HG02973 (cell line): ENCODE measurements around the gene TAF1D.
"Not testable (repeated sequence)": the region's sequence is repeated elsewhere in the genome, so short reads cannot be mapped to it uniquely, and the experiment has no call there.

Experiments used
- ATAC-seq: cut with Tn5 transposase; IDR thresholded peaks from one replicate; pipeline ENCODE4 v1.9.1; 2021; ENCODE audit warnings: moderate library complexity; ENCODE audit not compliant: unreplicated experiment

The TAF1D gene, protein sequence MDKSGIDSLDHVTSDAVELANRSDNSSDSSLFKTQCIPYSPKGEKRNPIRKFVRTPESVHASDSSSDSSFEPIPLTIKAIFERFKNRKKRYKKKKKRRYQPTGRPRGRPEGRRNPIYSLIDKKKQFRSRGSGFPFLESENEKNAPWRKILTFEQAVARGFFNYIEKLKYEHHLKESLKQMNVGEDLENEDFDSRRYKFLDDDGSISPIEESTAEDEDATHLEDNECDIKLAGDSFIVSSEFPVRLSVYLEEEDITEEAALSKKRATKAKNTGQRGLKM

GRCh38 chr11:93741094-93741881, at the start of gene TAF1D, which contains the start of gene C11orf54:
Gene TAF1D, minus strand, starts transcription at chr11:93741495. Its CDS starts 2,191 bp downstream, at chr11:93739304.
Gene C11orf54, plus strand, starts transcription at chr11:93741672. Its CDS starts 5,722 bp downstream, at chr11:93747394.
- ATAC-seq, result peak; percentile 84

DNA sequence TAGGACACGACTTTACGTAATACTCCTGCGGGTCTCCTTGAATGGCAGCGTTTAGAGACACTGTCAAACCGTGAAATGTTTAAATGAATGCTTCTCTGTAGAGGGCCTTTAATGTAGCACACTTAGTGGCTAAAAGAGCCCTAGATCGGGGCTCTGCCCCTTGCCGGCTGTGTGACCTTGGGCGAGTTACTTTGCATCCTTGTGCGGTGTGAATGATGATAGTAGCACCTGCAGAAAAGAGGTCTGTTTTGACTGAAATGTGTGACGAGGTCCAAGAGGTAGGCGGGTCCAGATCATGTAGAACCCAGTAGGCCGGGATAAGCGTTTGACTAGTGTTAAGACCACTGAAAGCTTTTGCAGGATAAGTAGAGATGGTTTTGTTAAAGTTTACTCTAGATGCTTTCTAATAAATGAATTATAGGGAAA, 43.7 kb upstream of the TAF1D start:
- peak; percentile 36 for ATAC-seq

GRCh38 chr11:93784145-93784934, 43.0 kb upstream of the TAF1D start, which contains the start of gene MED17:
Gene MED17, plus strand, starts transcription at chr11:93784282. Its CDS starts 232 bp downstream, at chr11:93784514.
- peak; percentile 97 for ATAC-seq

DNA sequence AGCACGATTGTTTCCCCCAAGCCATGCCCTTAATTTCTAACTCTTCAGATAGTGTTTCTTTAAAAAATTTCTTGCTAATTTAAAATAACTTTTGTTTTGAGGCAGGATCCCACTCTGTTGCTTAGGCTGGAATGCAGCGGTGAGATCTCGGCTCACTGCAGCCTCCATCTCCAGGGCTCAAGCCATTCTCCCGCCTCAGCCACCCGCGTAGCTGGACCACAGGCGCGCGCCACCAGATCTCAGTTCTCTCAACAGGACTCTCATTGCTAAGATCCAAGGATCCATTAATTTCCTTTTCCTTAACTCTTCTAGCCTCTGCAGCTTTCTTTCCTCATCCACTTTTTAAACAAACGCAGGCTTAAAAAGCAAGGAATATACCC, 42.5 kb upstream of the TAF1D start:
- peak; percentile 32 for ATAC-seq

GRCh38 chr11:93783362-93783761, 42.1 kb upstream of the TAF1D start:
- no peak for ATAC-seq

DNA sequence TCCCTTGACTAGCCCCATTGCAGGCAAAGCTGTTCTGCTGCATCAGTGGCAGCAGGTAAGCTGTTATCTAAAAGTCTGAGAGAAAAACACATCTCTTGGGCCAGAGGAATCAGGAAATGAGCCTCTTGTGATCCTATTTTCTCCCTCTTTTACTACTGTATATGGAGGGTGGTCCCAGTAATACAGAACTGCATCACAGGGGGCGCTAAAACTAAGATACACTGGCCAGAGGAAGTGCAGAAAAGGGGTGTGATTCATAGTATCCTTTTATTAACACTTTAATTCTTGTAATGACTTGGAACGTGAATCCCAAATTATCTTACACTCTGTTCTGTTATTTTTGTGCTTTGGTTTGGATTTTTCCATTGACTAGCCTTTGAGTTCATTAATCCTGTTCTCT, 34.0 kb upstream of the TAF1D start:
- no peak for ATAC-seq

DNA sequence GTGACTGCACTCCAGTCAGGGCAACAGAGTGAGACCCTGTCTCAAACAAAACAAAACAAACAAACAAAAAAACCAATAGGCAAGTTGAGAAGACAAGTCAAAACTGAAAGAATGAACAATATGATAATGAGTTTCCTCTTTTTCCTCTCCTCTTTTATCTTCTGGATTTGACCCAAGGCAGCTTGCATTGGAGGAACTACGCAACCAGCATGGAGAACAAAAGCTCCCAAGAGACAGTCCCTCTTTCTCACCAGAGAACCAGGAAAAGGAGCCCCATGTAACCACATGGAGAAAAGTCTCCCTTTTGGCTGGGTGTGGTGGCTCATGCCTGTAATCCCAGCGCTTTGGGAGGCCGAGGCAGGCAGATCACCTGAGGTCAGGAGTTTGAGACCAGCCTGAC, 33.3 kb upstream of the TAF1D start:
- ATAC-seq, result not testable (repeated sequence)

GRCh38 chr11:93773601-93774200, 32.4 kb upstream of the TAF1D start:
- ATAC-seq, result no peak

GRCh38 chr11:93773045-93773477, 31.8 kb upstream of the TAF1D start:
- no peak for ATAC-seq

- ATAC-seq, result no peak
These were observed 30.8 kb upstream of the TAF1D start for GRCh38 chr11:93772123-93772522.

GRCh38 chr11:93770160-93770559, 28.9 kb upstream of the TAF1D start:
- no peak for ATAC-seq

GRCh38 chr11:93767018-93767417, 25.7 kb upstream of the TAF1D start:
- ATAC-seq, result no peak

DNA sequence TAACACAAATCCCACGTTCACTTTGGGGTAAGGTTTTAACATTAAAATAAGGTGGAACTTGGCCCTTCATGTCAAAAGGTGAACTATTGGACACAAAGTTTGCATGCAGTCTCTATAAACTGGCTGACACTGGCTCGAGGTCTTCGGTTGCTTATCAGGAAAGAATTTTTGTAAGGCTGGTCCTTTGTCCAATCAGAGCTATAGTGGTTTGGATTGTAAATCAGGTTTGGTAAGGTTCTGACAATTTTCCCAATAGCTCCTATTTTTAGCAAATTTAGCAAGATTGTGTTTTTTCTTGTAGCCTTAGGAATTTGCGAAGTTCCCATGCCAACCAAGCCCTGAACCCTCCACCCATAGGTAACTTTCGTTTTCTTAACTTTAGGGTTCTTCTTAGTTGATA, 25.2 kb upstream of the TAF1D start:
- no peak for ATAC-seq

DNA sequence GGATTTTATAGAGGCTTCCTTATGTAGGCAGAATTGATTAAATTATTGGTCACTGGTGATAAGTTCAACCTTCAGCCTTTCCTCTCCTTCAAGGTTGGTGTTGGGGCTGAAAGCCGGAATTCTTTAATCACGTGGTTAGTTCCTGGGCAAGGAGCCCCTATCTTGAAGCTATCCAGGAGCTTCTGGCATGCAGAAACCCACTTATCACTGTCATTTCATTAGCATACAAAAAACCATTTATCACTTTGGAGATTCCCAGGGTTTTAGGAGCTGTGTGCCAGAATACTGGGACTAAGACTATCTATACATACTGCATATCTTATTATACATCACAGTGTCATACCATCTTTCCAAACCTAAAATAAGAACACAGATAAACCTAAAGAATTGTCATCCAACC, 24.3 kb upstream of the TAF1D start:
- ATAC-seq, result no peak

DNA sequence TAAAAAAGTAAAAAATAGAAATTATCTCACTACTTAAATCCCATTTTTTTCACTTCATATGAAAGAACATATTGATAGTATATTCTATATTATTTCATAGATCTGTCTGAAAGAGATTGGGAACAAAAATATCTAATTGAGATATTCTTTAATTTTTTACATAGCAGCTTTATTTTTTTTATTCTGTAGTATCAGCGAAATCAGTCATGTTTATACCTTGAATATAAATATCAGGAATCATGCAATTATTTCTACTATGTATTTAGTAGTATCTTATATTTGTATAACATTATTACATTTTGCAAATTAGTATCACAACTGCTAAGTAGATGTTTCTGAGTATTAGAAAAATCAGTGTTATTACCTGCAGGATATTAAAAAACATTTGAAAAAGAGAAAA, 20.6 kb upstream of the TAF1D start:
- ATAC-seq, result no peak

GRCh38 chr11:93759123-93759522, 17.8 kb upstream of the TAF1D start:
- not testable (repeated sequence) for ATAC-seq

DNA sequence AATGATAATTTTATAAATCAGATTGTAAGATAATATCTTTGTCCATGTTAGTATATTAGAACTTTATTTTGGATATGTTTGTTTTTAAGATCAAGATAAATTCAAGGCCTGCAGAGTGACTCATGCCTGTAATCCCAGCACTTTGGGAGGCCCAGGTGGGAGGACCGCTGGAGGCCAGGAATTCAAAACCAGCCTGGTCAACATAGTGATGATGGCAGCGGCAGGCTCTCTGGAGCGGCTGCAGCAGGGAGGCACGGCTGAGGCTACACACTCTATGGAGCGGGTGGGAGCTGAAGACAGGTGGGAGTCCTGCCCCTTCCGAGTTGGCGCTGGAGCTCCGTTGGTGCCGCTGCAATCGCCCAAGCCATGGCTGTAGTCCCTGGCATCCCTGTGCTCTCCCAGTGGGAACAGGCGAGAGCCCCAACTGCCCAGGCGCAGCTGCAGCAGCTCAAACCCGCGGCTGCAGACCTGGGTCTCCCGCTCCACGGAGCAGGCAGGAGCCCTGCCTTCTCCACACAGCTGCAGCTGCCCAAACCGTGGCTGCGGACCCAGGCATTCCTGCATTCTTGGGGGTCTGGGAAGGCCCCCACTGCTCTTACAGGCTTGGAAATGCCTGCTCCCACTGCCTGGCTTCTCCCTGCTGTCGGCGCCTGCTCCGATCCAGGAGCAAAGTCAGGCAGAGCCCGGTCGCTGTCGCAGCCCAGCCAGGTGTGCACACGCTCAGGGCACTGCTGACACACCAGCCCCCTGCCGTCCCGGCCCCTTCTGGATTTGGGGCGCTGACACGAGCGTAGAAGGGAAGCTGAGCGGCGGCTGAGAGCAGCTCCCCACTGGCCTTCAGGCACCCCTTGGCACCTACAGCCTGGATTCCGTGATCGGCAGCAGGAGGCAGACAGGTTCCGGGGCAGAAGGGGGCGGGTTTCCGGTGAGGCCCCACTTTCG, 16.9 kb upstream of the TAF1D start:
- no peak for ATAC-seq

DNA sequence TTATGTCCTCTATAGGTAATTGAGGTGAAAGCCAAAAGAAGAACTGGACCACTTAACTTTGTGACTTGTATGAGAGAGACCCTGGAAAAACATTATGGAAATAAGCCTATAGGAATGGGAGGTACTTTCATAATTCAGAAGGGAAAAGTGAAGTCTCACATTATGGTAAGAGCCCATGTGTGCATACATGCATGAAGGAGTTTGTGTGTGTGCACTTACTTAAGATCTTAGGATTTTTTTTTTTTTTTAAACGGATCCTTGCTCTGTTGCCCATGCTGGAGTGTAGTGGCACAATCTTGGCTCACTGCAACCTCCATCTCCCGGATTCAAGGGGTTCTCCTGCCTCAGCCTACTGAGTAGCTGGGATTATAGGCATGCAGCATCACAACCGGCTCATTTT, 16.0 kb upstream of the TAF1D start:
- no peak for ATAC-seq

GRCh38 chr11:93756748-93757147, 15.5 kb upstream of the TAF1D start:
- no peak for ATAC-seq

- no peak for ATAC-seq
These were observed 11.9 kb upstream of the TAF1D start for GRCh38 chr11:93753241-93753640.
